Pancreas (tissue), 10 donors: ENCODE results near the gene IMMP2L. TPM values are rescaled to one million over a fixed set of nuclear protein-coding genes. Genes with fewer than 3 reads are reported as not detected.
"Not testable (repeated sequence)": the region's sequence is repeated elsewhere in the genome, so short reads cannot be mapped to it uniquely, and the experiment has no call there.

ENCODE experiments used
- ATAC-seq, 4 donors: fragments of 200-7000 bp; cut with Tn5 transposase; one replicate each; pipeline versions ENCODE4 v1.8.0 to v1.9.1; 2020; ENCODE audit warnings: mild to moderate bottlenecking in 4 of 4, moderate library complexity in 4 of 4
- DNase-seq, 6 donors: peaks; one replicate each; pipeline ENCODE4 v3.0.0-alpha.2; 2020
- FAIRE-seq: peaks from 2 replicates; lab custom pipeline; 2012; peaks lifted over from hg19 to GRCh38; lab: Jason Lieb, UNC
- H3K27ac ChIP-seq, 4 donors: fragments of 200-600 bp; sonication (generic); 1 replicate in 3 of 4; 2 replicates in 1 of 4; pipeline versions ENCODE4 v1.5.0 to v1.8.0; 2020
- H3K27me3 ChIP-seq, 4 donors: fragments of 200-600 bp; one replicate each; pipeline ENCODE4 v1.8.0; 2021
- H3K36me3 ChIP-seq, 3 donors: fragments of 200-600 bp; sonication (generic) in 1 of 3; one replicate each; pipeline versions ENCODE4 v1.5.0 to v1.8.0; 2020 to 2021
- H3K4me1 ChIP-seq, 3 donors: fragments of 200-600 bp; one replicate each; pipeline ENCODE4 v1.8.0; 2021
- H3K4me3 ChIP-seq, 4 donors: fragments of 200-600 bp; sonication (generic) in 2 of 4; one replicate each; pipeline versions ENCODE4 v1.5.0 to v1.8.0; 2020 to 2021
- H3K9me3 ChIP-seq, 4 donors: fragments of 200-600 bp; one replicate each; pipeline ENCODE4 v1.8.0; 2021
- WGBS, 2 donors: extraction: QIAGEN DNeasy Blood & Tissue Kit; methylation state at CpG; one replicate each; pipeline ENCODE4 v1.1.7; 2013; 5-methylcytosine and 5-hydroxymethylcytosine counted together
- intact Hi-C, 3 donors: fragments of 100-400 bp; cut with DNase I; formaldehyde crosslinking; loops; one replicate each; pipeline versions ENCODE4 v1.11.1 to v1.14.2; 2022
- polyA plus RNA-seq, 2 donors: library from polyadenylated mRNA; stranded (reverse); fragments of 200-250 nt; gene quantifications; one replicate each; pipeline ENCODE4 v1.2.3, GENCODE V29; 2013
- total RNA-seq, 6 donors: library from RNA; stranded (reverse); fragmentation: NEBNext Ultra II Directional in 4 of 6; extraction: Animal tissue kit (Norgen Biotek cat#: 25700) in 4 of 6; gene quantifications; one replicate each; pipeline versions ENCODE4 v1.2.1 to v1.2.4, GENCODE V29; 2021 to 2023
- TF ChIP-seq, protein P1 (sequence below), 4 donors: fragments of 200-600 bp; sonication (generic) in 3 of 4; IDR thresholded peaks; one replicate each; pipeline versions ENCODE4 v1.5.0 to v1.8.0; 2021; ENCODE audit warnings: antibody characterized with exemption in 4 of 4
- donor health status: healthy with polysubstance abuse.
- donor health status: DM: no; HTN: no; CAD: no; lungs with moderate emphysema.
- donor health status: DM: no; HTN: no; CAD: no.
- donor health status: control.
- donor health status: control.
- donor health status: Bipolar disorder and iron deficiency.
- donor health status: DM: yes; HTN: yes; CAD: no.
- donor health status: DM: no; HTN: no; CAD: no.
- donor health status: DM: no; HTN: no; CAD: no.
- donor health status: DM: yes; HTN: yes; CAD: no.

Gene IMMP2L
- total and polyA plus RNA-seq, 8 donors: 7.3 to 30.0 (median 12.9) TPM

DNA sequence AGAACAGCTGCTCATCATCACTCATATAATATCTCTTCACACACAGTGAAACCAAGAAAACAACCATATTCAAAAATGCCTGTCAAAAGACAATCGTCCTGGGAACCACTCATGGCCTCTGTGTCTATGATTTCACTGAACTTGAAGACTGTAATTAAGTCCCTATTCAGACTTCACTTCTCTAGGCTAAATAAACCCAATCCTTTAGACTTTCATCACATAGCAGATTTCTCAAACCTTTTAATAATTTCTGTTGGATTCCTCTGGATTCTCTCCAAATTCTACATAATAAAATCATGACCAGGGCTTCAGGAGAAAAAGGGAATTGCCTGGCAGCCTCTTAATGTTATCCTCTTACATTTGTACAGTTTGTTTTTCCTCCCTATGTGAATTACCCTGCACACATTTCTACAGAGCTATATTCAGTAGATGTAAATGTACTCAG lies 270.2 kb downstream of the IMMP2L start:
- ATAC-seq: no peak
- intact Hi-C loops: no loop called here
- DNase-seq: no peak
- H3K27me3 ChIP-seq: no peaks in the 10 kb centered on the region
- FAIRE-seq: no peak
- TF ChIP-seq, protein P1, sequence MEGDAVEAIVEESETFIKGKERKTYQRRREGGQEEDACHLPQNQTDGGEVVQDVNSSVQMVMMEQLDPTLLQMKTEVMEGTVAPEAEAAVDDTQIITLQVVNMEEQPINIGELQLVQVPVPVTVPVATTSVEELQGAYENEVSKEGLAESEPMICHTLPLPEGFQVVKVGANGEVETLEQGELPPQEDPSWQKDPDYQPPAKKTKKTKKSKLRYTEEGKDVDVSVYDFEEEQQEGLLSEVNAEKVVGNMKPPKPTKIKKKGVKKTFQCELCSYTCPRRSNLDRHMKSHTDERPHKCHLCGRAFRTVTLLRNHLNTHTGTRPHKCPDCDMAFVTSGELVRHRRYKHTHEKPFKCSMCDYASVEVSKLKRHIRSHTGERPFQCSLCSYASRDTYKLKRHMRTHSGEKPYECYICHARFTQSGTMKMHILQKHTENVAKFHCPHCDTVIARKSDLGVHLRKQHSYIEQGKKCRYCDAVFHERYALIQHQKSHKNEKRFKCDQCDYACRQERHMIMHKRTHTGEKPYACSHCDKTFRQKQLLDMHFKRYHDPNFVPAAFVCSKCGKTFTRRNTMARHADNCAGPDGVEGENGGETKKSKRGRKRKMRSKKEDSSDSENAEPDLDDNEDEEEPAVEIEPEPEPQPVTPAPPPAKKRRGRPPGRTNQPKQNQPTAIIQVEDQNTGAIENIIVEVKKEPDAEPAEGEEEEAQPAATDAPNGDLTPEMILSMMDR (IDR thresholded peaks at IDR 0.05): no peak
- H3K27ac ChIP-seq: no peak overlapping the region
- peaks cover 0 to 3% (median 0%) of the 10 kb centered on the region in 3 donors for H3K4me1 ChIP-seq
- H3K9me3 ChIP-seq: no peaks in the 10 kb centered on the region
- H3K36me3 ChIP-seq: no peaks in the 10 kb centered on the region
- no peak overlapping the region for H3K4me3 ChIP-seq
- WGBS, 2 donors: 56 to 74% methylated on average over 1 of the region's 1 CpG

- intact Hi-C loops: no loop called here
- WGBS, 2 donors: 91 to 100% methylated on average over 1 of the region's 1 CpG
- no peaks in the 10 kb centered on the region for H3K36me3 ChIP-seq
- no peak for FAIRE-seq
- H3K4me3 ChIP-seq: no peak overlapping the region
- H3K27ac ChIP-seq: no peak overlapping the region
- no peaks in the 10 kb centered on the region for H3K9me3 ChIP-seq
- H3K4me1 ChIP-seq: peaks cover 0 to 3% (median 0%) of the 10 kb centered on the region in 3 donors
- no peaks in the 10 kb centered on the region for H3K27me3 ChIP-seq
- TF ChIP-seq, protein P1 (IDR thresholded peaks at IDR 0.05): no peak
- no peak for ATAC-seq
- no peak for DNase-seq
Observed at GRCh38 chr7:111290982-111291381, 271.3 kb downstream of the IMMP2L start.

- no peak for FAIRE-seq
- H3K27ac ChIP-seq: no peak overlapping the region
- DNase-seq: no peak
- ATAC-seq: no peak
- TF ChIP-seq, protein P1 (IDR thresholded peaks at IDR 0.05): no peak
- H3K4me1 ChIP-seq: peaks cover 0 to under 1% (median 0%) of the 10 kb centered on the region in 3 donors
- H3K4me3 ChIP-seq: no peak overlapping the region
- no peaks in the 10 kb centered on the region for H3K9me3 ChIP-seq
- intact Hi-C loops: no loop called here
- H3K36me3 ChIP-seq: no peaks in the 10 kb centered on the region
- no peaks in the 10 kb centered on the region for H3K27me3 ChIP-seq
- WGBS, 2 donors: 59 to 75% methylated on average over 1 of the region's 1 CpG
Observed at GRCh38 chr7:111290419-111290818, 271.9 kb downstream of the IMMP2L start.

DNA sequence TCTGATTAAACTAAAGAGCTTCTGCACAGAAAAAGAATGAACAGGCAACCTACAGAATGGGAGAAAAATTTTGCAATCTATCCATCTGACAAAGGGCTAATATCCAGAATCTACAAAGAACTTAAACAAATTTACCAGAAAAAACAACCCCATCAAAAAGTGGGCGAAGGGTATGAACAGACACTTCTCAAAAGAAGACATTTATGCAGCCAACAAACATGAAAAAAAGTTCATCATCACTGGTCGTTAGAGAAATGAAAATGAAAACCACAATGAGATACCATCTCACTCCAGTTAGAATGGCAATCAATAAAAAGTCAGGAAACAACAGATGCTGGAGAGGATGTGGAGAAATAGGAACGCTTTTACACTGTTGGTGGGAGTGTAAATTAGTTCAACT lies 273.9 kb downstream of the IMMP2L start:
- WGBS, 2 donors: 84% methylated on average over 3 of the region's 3 CpGs
- DNase-seq, H3K27me3 ChIP-seq, H3K36me3 ChIP-seq, H3K4me3 ChIP-seq, FAIRE-seq, H3K9me3 ChIP-seq, intact Hi-C loops, H3K4me1 ChIP-seq, ATAC-seq, H3K27ac ChIP-seq: not testable (repeated sequence)

DNA sequence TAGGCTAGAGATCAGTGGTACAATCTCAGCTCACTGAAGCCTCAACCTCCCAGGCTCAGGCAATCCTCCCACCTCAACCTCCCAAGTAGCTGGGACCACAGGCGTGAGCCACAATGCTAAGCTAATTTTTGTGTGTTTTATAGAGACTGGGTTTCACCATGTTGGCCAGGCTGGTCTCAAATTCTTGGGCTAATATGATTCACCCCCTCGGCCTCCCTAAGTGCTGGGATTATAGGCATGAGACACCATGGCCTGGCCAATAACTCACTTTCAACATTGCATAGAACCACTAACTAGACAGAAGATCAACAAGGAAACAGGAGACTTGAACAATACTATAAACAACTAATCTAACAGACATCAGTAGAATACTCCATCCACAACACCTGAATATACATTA lies 279.7 kb downstream of the IMMP2L start:
- no peaks in the 10 kb centered on the region for H3K36me3 ChIP-seq
- DNase-seq (no peak), FAIRE-seq (no peak), ATAC-seq (no peak)
- no peaks in the 10 kb centered on the region for H3K27me3 ChIP-seq
- intact Hi-C loops: no loop called here
- H3K4me1 ChIP-seq: no peaks in the 10 kb centered on the region
- 93 to 100% methylated on average over 2 of the region's 2 CpGs for WGBS, 2 donors
- peaks cover 0 to 3% (median 0%) of the 10 kb centered on the region in 4 donors for H3K9me3 ChIP-seq
- H3K4me3 ChIP-seq: no peak overlapping the region
- TF ChIP-seq, protein P1 (IDR thresholded peaks at IDR 0.05): no peak
- H3K27ac ChIP-seq: no peak overlapping the region
